HG03342 (cell line): ENCODE data around the gene GNAO1.

Experiments
- ATAC-seq: cut with Tn5 transposase; IDR thresholded peaks from one replicate; pipeline ENCODE4 v1.9.1; 2021; ENCODE audit warnings: mild to moderate bottlenecking, moderate library complexity; ENCODE audit not compliant: unreplicated experiment

GNAO1 gene

DNA sequence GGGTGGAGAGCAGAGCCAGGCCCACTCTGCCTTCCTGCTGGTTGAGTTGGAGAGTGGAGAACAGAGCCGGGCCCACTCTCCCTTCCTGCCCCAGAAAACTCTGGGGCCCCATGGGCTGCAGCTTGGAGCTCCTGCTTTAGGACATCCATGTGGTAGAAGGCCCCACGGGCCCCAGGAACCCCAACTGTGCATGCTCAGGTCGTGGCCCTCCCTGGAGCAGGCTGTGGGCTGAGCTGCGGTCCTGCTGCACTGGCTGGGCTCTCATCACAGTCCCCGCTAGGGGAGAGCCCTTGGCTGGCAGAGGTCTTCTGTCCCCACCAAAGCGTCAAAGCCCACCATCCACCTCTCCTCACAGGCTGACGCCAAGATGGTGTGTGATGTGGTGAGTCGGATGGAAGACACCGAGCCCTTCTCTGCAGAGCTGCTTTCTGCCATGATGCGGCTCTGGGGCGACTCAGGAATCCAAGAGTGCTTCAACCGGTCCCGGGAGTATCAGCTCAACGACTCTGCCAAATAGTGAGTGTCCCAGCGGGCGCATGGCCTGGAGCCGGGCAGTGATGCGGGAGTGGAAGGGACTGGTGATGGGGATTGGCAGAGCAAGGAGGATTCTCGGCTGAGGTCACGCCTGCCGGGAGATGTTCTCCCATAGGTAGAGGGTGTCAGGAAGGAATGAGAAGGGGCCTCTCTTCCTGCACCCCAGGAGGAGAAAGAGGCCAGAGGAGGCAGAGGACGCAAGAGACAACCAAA is 137.2 kb downstream of the GNAO1 start:
- ATAC-seq: no peak

DNA sequence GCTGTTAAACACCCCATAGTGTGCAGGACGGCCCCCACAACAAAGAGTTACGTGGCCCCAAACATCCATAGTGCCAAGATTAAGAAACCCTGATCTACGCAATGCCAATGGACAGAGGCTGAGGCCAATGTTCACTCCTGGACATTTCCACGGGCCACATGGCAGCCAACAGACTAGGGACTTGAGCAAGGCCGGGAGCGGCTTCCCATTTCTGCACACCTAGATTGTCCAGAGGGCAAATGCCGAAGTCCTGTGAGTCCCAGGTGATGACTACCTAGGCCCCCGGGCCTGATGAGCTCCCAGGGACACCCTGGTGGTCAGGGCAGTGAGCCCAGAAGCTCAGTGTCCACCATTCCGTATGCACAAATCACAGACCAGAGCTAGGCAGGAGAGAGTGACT is 138.6 kb downstream of the GNAO1 start:
- ATAC-seq: no peak

DNA sequence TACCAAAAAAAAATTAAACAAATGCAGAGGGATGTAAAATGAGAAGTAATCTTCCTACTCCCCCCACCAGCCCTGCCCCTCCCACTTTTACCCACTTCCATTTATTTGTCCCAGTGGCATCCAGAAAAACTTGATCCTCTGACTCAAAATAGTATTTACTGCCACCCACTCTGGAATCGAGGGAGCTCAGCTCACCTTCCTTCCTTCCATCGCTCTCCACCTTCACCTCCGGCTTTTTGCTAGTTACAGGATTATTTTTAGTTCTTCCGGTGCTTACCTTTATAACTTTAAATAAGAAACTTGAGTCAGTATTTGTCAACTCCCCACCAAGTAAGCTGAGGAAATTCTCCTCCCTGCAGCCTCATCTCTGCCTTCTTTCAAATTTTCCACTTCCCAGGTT is 139.2 kb downstream of the GNAO1 start:
- no peak for ATAC-seq

DNA sequence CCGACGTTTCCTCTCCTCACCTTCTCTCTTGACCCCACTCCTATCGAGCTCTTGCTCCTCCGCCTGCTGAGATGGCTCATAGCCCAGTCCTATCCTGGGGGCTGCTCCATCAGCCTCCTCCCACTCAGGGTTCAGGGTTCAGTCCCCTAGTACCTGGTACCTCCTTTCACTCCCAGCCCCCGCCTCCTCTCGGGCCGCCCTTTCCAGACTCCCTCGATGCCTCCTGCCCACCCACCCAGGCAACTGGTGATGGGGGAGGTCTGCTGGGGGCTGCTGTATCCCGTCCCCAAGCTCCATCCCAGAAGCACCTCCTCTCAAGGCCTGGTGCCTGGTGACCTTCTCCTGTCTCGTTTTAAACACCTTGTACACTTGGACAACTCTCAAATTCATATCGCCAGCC is 140.1 kb downstream of the GNAO1 start:
- no peak for ATAC-seq

DNA sequence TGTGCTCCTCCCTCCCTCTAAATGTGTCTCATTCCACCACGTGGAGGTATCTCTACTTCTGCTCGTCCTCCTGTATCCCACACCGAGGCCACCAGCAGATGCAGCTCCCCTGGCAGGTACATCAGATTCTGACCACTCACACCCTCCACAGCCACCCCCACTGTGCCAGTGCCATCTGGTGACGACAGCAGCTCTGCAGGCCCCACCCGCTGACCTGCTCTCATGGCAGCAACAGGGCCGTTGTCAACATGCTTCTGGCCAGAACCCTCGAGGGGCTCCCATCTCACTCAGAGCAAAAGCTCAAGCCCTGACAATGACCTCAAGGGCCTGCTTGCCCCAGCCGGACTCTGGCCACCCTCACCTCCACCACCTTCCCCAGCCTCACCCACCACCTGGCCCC is 140.6 kb downstream of the GNAO1 start:
- no peak for ATAC-seq

DNA sequence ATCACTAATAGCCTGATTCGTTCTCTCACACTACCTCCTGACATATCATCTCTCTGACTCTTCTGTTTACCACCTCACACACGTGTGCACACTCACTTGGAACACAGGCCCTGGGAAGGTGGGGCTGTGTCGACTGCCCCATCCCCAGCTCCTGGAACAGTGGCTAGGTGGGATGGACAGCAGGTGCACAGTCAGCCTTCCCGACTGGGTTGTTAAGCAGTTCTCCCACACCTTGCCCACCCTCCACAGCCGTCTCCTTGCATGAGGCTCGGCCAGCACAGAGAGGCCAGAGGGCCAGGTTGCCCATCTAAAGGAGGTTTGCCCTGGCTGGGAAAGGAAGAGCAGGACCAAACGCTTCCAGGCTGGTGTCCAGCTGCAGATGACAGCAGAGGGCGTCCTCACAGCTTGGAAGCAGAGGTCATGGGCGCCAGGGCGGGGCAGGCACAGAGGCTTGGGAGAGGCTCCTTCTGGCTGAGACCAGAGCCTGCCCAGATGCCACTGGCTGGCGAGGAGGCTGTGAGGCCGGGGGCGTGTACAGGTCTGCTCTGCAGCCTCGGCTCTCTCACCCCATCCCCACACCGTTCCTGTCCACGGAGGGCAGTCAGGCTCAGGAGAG is 141.3 kb downstream of the GNAO1 start:
- ATAC-seq: no peak

DNA sequence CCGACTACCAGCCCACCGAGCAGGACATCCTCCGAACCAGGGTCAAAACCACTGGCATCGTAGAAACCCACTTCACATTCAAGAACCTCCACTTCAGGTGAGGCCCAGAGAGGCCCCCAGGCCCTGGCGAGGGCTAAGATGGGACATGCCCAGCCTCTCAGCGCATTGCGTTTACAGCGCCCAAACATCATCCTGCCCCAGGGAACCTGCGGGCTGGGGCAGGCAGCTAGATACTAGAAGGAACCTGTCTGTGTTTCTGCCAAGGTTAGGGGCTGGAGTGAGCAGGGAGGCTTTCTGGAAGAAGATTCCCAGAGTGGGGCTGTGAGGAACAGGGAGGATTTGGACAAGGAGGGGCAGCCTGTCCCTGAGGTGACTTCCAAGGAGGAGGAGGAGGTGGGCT is 143.5 kb downstream of the GNAO1 start:
- ATAC-seq: no peak

DNA sequence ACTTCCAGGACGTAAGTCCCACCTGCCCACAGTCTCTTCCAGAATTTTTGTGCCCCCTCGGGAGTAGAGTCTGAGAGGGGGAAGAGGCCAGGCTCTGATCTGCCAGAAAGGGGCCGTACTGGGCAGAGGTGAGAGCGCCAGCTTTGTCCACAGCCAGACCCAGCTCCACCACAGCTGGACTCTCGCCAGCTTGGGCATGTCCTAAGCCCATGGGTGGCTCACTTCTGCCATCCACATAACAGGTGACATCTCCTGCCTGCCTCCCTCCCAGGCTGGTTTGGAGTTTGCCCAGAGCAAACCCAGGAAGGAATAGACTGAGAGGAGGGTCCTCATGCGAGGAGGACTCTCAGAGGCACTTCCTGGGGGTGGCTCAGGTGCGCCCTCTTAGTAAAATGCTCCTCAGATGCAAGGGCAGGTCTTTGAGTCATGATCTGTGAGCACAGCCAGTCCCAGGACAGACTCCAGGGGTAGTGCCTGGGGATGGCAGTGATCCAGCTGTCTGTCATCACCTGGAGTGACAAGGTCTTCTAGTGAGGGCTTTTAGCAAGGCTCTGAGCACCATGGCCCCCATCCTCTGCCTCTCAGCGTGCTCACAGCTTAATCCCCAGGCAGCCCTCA is 144.9 kb downstream of the GNAO1 start:
- ATAC-seq: no peak

DNA sequence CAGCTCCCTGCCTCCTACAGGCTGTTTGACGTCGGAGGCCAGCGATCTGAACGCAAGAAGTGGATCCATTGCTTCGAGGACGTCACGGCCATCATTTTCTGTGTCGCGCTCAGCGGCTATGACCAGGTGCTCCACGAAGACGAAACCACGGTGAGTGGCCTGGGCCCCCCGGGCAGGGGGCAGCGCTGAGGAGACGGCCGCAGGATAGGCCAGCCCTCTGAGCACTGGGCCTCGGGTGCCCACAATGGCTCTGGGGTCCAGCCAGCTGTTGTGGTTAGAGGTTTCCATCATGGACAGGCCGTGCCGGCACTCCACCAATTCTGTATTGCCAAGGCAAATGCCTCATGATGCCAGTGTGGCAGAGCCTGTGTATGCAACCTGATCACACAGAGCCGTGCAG is 145.4 kb downstream of the GNAO1 start:
- ATAC-seq: no peak

DNA sequence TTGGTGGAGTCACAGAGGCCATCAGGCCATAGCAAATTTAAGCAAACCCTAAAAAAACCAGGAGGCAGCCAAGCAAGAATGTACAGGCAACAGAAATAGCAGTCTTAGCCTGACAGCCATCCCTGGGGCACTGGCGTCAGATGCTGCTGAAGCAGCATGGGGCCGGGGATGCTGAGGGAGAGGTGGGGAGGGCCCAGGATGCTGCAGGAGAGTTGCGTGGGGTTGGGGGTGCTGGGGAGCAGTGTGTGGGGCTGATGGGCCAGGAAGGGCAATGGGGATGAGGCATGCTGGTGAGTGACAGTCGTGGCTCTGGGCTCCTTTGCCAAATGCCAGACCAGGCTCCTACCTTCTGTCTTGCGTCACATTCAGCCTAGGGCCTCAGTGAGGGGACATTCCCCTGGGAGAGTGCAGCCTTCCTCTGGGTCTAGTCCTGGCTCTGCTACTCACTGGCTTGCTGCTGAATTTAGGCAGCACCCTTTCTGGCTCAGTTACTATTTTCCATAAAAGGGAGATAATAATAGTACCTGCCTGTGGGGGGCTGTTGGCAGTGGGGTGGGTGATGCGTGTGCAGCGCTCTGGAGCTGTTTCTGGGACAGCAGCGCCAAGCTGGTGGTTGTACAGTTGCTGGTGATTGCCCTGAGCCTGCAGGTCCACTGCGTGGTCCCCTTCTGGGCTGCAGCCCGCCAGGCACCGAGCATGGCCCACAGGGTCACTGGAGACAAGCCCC is 146.0 kb downstream of the GNAO1 start:
- no peak for ATAC-seq

DNA sequence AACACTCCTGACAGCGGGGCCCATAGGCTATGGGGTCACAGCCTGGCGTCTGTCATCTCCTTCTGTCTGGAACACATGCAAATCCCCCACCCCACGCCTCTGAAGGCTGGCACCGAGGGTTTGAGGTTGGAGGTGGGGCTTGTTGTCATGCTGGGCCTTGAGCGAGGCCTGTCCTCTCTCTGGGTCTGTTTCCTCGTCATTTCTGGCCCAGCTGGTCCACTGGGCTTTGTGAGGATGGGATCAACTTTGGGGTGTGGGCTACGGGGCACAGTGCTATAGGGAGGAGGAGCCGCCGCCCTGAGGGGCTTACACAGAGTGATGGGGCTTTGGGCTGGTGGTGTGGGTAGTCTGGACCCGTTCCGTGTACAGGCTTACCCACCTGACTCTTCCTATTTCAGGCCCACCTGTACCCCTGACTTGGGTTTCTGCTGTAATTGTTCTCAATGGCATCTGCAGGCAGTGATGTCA is 146.6 kb downstream of the GNAO1 start:
- ATAC-seq: no peak

DNA sequence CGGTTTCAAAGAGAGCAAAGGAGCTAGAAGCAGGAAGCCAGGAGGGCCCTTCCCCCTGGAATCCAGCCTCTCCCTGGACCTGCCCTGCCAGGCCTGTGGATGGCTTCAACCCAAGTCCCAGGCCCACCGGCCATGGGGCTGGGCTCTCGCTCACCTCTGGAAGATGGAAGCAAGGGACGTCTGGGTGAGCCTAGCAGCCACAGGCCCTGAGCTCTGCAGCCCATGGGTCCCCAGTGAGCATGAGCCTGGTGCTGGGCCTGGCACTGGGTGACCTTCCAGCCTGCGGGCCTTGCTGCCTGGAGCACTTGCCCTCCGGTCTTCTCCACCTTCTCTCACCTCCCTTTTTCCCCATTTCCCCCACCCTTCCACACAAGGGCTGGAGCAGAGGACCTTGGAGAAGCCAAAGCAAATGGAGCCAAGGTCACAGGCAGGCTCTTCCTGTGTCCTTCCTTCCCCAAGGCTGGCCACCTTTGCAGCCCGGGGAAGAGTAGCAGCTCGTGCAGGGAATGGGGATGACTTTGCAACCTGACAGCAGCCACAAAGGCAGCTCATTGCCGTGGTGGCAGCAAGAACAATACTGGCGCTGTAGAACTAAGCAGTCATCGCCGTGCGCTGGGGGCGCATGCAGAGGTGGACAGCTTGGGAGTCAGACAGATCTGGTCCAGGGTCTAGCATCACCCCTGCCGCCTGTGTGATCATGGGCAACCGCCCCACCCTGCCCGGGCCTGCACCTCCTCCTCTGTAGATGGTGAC is 147.5 kb downstream of the GNAO1 start:
- ATAC-seq: no peak

DNA sequence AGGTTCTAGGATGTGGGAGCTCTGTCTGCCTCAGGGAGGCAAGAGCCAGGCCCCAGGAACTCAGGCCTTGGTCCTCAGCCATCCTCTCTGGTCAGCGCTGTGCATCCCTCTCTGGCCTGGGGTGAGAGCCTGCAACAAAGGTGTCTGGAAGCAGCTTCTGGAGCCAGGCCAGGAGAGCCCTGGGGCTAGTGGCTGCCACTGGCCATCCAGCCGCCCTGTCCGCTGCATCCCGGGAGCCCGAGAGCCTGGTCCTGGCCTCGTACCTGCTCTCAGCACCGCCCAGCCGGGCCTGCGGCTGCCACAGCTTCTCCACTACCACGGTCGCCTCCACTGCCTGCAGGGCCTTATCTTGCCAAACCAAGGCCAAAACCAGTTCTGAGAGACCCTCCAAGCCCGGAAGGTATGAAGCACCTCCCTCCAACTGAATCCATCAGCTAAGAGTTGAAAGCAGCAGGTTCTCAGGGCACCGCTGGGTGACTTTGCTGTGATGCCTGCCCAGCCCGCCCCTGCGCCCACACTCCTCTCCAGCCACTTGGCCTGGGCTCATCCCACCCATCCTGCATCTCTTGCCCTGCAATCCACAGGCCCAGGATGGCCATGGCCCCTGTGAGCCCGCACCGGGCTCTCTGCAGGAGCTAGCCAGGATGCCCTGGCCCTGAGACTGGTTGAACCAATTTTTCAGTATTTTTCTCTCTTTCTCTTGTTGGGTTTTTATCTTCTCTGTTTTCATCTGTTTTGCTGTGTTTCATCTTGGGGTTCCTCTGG is 148.3 kb downstream of the GNAO1 start:
- ATAC-seq: no peak

DNA sequence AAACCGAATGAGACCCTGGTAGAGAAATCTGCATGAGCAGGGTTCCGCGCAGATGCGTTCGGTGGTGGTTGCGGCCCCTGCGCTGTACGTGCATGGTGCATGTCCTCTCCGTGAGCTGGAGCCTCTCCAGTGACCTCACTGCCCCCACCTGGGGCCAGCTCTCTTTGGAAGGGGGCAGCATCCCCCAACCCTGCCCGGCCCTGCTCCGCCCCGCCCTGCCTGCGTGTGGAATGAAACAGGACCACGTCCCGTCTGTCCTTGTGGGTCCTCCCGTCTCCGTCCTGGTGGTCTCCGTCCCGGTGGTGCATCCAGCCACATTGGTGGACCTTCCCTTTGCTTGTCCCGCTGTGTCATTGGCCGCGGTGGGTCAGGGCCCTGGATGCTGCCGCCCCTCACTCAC is 149.1 kb downstream of the GNAO1 start:
- no peak for ATAC-seq

DNA sequence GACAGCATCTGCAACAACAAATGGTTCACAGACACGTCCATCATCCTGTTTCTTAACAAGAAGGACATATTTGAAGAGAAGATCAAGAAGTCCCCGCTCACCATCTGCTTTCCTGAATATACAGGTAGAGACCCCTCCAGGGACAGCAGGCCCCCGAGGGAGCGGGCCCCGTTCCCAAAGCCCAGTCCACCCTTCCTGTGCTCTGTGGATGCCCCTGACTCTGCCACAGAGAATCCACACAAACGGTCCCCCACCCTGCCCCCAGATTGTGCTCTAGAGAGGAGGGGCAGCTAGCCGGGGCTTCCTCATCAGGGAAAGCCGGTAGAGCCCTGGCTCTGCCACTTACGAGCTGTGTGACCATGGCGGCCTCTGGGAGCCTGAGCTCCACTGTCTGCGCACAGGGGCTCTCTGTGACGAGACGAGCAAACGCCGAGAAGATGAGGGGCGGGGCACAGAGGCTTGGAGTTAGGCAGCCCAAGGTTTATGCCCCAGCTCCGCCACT is 149.6 kb downstream of the GNAO1 start:
- no peak for ATAC-seq

DNA sequence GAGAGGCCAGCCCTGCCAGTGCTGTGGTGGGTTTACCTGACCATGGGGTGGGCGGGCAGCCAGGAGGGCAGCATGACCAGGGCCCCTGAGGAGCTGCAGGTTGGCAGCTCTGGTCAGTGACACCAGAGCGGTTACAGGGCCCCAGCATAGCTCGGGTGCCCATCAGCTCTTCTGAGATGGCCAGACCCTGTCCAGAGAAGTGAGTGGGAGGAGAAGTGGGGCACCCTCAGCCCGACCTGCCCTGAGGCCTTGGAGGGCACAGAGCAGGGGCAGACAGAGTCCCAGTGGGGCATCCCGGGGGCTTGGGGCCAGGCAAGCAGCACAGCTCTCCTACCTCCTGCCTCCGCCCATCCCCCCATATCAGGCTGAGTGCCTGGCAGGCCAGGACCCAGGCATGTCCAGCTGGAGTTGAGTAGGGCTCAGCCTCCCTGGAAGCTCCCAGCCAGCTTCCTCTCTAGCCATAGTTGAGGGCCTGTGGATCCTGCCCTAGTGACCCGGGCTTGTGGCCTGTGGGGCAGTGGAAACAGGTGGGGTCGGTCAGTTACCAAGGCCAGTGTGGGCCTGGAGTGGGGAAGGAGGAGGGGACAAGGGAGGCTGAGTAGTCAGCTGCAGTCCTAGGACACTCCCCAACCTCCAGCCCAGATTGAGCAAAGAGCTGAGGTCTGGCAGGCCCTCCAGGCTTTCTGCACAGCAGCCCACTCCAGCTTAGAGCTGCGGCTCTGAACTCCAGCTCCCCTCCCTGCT is 150.5 kb downstream of the GNAO1 start:
- ATAC-seq: no peak

DNA sequence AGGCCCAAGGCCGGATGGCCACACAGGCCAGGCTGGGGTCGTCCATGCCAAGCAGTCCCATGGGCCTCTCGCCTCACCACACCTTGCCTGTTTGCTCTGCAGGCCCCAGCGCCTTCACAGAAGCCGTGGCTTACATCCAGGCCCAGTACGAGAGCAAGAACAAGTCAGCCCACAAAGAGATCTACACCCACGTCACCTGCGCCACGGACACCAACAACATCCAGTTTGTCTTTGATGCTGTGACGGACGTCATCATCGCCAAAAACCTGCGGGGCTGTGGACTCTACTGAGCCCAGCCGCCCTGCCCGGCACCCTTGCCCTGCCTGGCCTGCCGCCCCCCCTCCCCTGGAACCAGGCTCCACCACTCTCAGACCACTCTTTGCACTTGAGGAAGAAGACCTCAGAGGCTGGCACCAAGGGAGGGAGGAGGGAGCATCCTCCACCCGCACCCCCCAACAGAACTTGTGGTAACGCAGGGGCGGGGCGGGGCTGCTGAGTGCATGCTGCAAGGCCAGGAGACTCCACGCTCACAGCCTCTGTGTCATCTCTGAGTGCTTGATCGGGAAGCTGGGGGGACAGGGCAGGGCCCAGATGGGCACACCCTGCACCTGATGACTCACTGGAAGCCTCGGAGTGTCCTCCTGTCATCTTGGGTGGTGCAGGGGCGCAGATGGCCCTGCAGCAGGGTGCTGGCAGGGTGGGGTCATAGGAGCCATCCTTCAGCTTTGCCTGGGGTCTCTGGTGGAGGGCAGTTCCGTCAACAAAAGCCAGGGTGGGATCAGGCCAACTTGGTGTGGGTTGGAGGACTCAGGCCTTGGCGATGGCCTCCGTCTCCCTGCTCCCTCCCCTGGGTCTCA is 152.6 kb downstream of the GNAO1 start:
- ATAC-seq: no peak
